Neural cell (in vitro differentiated cells): Measurements from ENCODE around the gene HLA-DQA1.

Source experiments
- EP300 ChIP-seq: fragments of 450-650 bp; conservative IDR thresholded peaks from 2 replicates; pipeline ENCODE4 v1.6.1; 2014; ENCODE audit warnings: antibody characterized with exemption, mild to moderate bottlenecking, moderate library complexity; ENCODE audit not compliant: poor library complexity, severe bottlenecking
- EZH2 ChIP-seq: fragments of 200-600, 300-800 bp; shearing (Covaris generic), sonication (generic); IDR thresholded peaks from 2 replicates; pipeline ENCODE4 v1.6.1; 2014; ENCODE audit warnings: antibody characterized with exemption, low read length, borderline replicate concordance, mild to moderate bottlenecking; ENCODE audit not compliant: insufficient read depth, poor library complexity, severe bottlenecking
- MXI1 ChIP-seq: fragments of 450-650 bp; conservative IDR thresholded peaks from 2 replicates; pipeline ENCODE4 v1.6.1; 2014; ENCODE audit warnings: antibody characterized with exemption, mild to moderate bottlenecking; ENCODE audit not compliant: poor library complexity, severe bottlenecking
- POLR2AphosphoS5 ChIP-seq: IDR thresholded peaks from 2 replicates; pipeline ENCODE4 v1.6.1; 2012
- RAD21 ChIP-seq: fragments of 450-650 bp; conservative IDR thresholded peaks from 2 replicates; pipeline ENCODE4 v1.6.1; 2014; ENCODE audit warnings: antibody characterized with exemption, mild to moderate bottlenecking, moderate library complexity
- TAF1 ChIP-seq: IDR thresholded peaks from 2 replicates; pipeline ENCODE4 v1.6.1; 2012; ENCODE audit warnings: low read depth
- TF ChIP-seq, protein P1 (sequence below): fragments of 450-650 bp; IDR thresholded peaks from 2 replicates; pipeline ENCODE4 v1.5.1; 2014; ENCODE audit warnings: antibody characterized with exemption, mild to moderate bottlenecking, moderate library complexity; ENCODE audit not compliant: poor library complexity, severe bottlenecking
- TF ChIP-seq, protein P2 (sequence below): IDR thresholded peaks from 2 replicates; pipeline ENCODE4 v1.6.1; 2012; ENCODE audit warnings: borderline replicate concordance

DNA sequence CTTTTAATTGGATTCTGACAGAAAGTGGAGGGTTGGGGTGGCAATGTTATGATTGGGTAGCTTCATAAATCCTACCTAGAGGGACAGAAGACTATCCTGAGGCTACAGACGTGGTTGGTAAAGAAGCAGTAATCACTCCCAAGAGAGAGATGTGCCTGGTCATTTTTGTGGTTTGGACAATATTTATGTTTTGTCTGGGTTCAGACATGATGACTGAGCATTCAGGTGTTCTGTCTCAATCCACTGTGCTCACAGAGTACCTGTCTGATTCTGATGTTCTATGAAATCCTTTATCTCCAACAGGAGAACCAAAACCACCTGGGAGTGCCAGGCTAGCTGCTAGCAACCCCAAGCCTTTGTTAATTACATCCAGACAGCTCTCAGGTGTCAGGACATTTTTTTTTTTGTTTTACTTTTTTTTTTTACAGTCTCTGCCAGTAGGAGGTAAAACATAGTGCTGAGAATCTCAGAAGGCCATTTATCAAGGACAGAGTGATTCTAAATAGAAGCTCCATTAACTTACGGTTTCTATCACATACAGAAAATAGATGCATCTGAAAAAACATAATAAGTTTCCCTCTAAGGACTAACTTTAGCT is 1.6 kb upstream of the HLA-DQA1 start:
- TF ChIP-seq, protein P1, sequence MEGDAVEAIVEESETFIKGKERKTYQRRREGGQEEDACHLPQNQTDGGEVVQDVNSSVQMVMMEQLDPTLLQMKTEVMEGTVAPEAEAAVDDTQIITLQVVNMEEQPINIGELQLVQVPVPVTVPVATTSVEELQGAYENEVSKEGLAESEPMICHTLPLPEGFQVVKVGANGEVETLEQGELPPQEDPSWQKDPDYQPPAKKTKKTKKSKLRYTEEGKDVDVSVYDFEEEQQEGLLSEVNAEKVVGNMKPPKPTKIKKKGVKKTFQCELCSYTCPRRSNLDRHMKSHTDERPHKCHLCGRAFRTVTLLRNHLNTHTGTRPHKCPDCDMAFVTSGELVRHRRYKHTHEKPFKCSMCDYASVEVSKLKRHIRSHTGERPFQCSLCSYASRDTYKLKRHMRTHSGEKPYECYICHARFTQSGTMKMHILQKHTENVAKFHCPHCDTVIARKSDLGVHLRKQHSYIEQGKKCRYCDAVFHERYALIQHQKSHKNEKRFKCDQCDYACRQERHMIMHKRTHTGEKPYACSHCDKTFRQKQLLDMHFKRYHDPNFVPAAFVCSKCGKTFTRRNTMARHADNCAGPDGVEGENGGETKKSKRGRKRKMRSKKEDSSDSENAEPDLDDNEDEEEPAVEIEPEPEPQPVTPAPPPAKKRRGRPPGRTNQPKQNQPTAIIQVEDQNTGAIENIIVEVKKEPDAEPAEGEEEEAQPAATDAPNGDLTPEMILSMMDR = no peak
- TF ChIP-seq TAF1 (no peak), POLR2AphosphoS5 (no peak), EP300 (no peak), EZH2 (no peak), RAD21 (no peak), MXI1 (no peak)
- TF ChIP-seq, protein P2, sequence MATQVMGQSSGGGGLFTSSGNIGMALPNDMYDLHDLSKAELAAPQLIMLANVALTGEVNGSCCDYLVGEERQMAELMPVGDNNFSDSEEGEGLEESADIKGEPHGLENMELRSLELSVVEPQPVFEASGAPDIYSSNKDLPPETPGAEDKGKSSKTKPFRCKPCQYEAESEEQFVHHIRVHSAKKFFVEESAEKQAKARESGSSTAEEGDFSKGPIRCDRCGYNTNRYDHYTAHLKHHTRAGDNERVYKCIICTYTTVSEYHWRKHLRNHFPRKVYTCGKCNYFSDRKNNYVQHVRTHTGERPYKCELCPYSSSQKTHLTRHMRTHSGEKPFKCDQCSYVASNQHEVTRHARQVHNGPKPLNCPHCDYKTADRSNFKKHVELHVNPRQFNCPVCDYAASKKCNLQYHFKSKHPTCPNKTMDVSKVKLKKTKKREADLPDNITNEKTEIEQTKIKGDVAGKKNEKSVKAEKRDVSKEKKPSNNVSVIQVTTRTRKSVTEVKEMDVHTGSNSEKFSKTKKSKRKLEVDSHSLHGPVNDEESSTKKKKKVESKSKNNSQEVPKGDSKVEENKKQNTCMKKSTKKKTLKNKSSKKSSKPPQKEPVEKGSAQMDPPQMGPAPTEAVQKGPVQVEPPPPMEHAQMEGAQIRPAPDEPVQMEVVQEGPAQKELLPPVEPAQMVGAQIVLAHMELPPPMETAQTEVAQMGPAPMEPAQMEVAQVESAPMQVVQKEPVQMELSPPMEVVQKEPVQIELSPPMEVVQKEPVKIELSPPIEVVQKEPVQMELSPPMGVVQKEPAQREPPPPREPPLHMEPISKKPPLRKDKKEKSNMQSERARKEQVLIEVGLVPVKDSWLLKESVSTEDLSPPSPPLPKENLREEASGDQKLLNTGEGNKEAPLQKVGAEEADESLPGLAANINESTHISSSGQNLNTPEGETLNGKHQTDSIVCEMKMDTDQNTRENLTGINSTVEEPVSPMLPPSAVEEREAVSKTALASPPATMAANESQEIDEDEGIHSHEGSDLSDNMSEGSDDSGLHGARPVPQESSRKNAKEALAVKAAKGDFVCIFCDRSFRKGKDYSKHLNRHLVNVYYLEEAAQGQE = no peak
